ENCODE results near the gene SSTR5. TPM values are rescaled to one million over a fixed set of nuclear protein-coding genes. Genes with fewer than 3 reads are reported as not detected.

SSTR5 gene
- polyA plus RNA-seq, 1 experiment, result not detected

GRCh38 chr16:1044460-1045309 is 27.9 kb upstream of the SSTR5 start:
- no peak for DNase-seq (ENCODE audit: low read depth)
- POLR2A ChIA-PET, result no interaction called here
- no peak for TF ChIP-seq CTCF (IDR thresholded peaks at IDR 0.05; ENCODE audit: insufficient read depth, low read depth, low read length)
- H3K36me3 ChIP-seq (ENCODE audit: control insufficient read depth, insufficient read depth, low read length), result no peaks in the 10 kb centered on the region
- CTCF ChIA-PET, result interaction anchor here (0.5 to 3.2 kb wide), 4 partner anchors 11 to 238 kb away, joined by 3 to 14 read pairs (median 3); no protein-coding TSS in a partner anchor
- no peaks in the 10 kb centered on the region; the same call in 1 of the 2 replicates for H3K27me3 ChIP-seq (ENCODE audit: control insufficient read depth, insufficient read depth, low read length)
- no peak overlapping the region for H3K4me3 ChIP-seq (ENCODE audit: low read depth, low read length)

GRCh38 chr16:1045310-1045992 is 27.1 kb upstream of the SSTR5 start:
- Histone ChIP-seq H3K27me3 (ENCODE audit: control insufficient read depth, insufficient read depth, low read length) (no peaks in the 10 kb centered on the region; the same call in 1 of the 2 replicates), H3K4me3 (ENCODE audit: low read depth, low read length) (no peak overlapping the region), H3K36me3 (ENCODE audit: control insufficient read depth, insufficient read depth, low read length) (no peaks in the 10 kb centered on the region)
- POLR2A ChIA-PET, result no interaction called here
- TF ChIP-seq CTCF (IDR thresholded peaks at IDR 0.05; ENCODE audit: insufficient read depth, low read depth, low read length), result no peak
- no peak for DNase-seq (ENCODE audit: low read depth)
- CTCF ChIA-PET, result interaction anchor here (1.1 to 3.2 kb wide), 2 partner anchors 10 to 12 kb away, joined by 3 to 14 read pairs; no protein-coding TSS in a partner anchor

GRCh38 chr16:1045993-1046911 is 26.3 kb upstream of the SSTR5 start:
- CTCF ChIA-PET, result interaction anchor here (1.0 to 3.2 kb wide), 3 partner anchors 9 to 11 kb away, joined by 3 to 14 read pairs (median 4); no protein-coding TSS in a partner anchor
- POLR2A ChIA-PET, result no interaction called here
- H3K36me3 ChIP-seq (ENCODE audit: control insufficient read depth, insufficient read depth, low read length), result no peaks in the 10 kb centered on the region
- no peak for DNase-seq (ENCODE audit: low read depth)
- no peak overlapping the region for H3K4me3 ChIP-seq (ENCODE audit: low read depth, low read length)
- H3K27me3 ChIP-seq (ENCODE audit: control insufficient read depth, insufficient read depth, low read length), result no peaks in the 10 kb centered on the region; the same call in 1 of the 2 replicates
- no peak for TF ChIP-seq CTCF (IDR thresholded peaks at IDR 0.05; ENCODE audit: insufficient read depth, low read depth, low read length)

- DNase-seq (ENCODE audit: low read depth), result no peak
- Histone ChIP-seq H3K27me3 (ENCODE audit: control insufficient read depth, insufficient read depth, low read length) (no peaks in the 10 kb centered on the region; the same call in 1 of the 2 replicates), H3K4me3 (ENCODE audit: low read depth, low read length) (no peak overlapping the region), H3K36me3 (ENCODE audit: control insufficient read depth, insufficient read depth, low read length) (no peaks in the 10 kb centered on the region)
- no peak for TF ChIP-seq CTCF (IDR thresholded peaks at IDR 0.05; ENCODE audit: insufficient read depth, low read depth, low read length)
- POLR2A ChIA-PET, result no interaction called here
- CTCF ChIA-PET, result interaction anchor here (0.6 to 1.8 kb wide), 3 partner anchors 9 to 232 kb away, joined by 4 to 11 read pairs (median 7); no protein-coding TSS in a partner anchor
Observed at GRCh38 chr16:1047123-1047522, 25.4 kb upstream of the SSTR5 start.

Data from BJ (cell line).